Measurements from ENCODE around the gene FAM13A.
"Not testable (repeated sequence)": the region's sequence is repeated elsewhere in the genome, so short reads cannot be mapped to it uniquely, and the experiment has no call there.

The FAM13A gene

DNA sequence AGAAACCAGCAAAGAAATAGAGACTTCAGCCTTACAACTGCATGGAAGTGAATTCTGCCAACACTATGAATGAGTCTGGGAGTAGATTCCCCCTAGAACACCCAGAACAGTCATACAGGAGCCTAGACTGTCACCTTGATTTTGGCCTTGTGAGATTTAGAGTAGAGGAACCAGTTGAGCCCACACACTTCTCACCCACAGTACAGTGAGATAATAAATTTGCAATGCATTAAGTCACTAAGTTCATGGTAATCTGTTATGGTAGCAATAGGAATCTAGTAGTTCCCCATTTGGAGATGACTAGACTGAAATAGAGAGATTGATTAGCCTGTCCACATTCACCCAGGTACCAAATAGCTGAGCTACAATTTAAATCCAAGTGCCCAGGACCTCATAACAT lies 59.0 kb downstream of the FAM13A start:
- no peak for DNase-seq

DNA sequence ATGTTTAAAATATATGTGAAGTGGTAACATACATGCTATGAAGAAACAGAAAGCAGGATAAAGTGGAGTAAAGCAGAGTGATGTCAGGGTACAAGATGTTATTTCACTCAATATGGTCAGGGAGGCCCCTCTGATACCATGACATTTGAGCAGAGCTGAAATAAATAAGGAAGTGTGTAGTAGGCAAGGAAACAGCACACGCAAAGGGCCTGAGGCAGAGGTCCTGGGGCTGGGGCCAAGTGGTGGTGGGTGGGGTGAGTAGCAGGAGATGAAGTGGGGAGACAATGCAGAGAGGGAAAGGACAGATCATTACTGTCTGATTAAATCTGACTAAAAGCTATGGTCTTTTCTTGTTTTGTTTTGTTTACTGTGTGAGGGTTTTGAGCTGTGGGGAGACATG lies 61.1 kb downstream of the FAM13A start:
- DNase-seq: no peak

DNA sequence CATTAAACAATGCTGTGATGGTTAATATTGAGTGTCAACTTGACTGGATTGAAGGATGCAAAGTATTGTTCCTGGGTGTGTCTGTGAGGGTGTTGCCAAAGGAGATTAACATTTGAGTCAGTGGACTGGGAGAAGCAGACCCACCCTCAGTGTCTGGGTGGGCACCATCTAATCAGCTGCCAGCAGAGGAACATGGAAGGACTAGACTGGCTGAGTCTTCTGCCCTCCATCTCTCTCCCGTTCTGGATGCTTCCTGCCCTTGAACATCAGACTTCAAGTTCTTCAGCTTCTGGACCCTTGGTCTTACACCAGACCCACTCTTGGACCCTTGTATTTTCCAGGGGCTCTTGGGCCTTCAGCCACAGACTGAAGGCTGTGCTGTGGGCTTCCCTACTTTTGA lies 61.7 kb downstream of the FAM13A start:
- DNase-seq: not testable (repeated sequence)

DNA sequence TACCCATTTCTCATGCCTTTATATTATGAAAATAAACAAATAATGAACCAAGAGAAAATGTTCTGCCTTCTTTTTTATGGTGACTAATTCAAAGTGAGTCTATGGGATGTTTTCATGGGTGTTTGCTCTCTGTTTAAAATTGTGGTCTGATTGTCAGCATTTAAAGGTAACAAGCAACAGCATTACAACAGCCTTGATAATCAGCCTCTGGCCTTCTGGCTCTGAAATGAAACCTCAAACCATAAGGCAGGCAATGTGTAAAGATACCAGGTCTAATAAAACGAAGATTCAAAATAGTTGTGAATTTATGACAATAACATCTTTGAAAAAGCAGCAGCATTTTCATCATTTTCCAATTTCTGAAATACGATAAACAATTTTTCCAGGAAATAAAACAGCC lies 63.7 kb downstream of the FAM13A start:
- no peak for DNase-seq

DNA sequence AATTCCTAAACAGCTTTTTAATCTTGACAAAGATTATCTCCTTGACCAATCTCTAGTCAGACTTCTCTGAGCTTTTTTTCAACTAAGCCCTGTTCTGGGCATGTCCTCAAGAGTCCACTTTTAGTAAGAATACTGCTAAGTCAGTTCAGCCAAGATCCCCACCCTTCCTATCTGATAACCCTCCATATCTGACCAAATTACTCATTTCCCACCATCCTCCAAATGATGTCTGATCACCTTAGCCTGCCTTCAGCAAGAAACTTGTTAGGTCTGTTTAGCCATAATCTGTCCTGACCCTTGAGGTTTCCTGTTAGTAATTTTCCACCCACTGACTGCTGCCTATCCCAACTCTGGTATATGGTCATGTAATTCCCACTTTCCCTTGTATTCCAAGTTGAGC lies 65.2 kb downstream of the FAM13A start:
- no peak for DNase-seq

DNA sequence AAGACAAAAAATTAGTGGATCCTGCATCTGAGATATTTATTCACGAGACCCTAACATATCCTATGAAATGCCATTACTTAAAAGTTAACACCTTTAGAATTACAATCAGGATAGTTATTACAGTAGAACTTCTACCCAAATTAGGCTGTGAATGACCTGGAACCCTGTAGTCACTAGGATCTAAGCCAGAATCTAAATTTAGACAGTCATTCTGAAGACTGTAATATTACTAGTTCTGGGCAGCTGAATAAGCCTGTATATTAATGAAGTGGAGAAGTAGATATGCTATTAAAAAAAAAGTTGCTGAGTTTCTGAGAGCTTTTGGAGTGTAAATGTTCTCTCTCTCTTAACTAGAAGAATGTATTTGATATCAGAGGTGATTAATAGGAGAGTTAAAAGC lies 67.0 kb downstream of the FAM13A start:
- DNase-seq: no peak

DNA sequence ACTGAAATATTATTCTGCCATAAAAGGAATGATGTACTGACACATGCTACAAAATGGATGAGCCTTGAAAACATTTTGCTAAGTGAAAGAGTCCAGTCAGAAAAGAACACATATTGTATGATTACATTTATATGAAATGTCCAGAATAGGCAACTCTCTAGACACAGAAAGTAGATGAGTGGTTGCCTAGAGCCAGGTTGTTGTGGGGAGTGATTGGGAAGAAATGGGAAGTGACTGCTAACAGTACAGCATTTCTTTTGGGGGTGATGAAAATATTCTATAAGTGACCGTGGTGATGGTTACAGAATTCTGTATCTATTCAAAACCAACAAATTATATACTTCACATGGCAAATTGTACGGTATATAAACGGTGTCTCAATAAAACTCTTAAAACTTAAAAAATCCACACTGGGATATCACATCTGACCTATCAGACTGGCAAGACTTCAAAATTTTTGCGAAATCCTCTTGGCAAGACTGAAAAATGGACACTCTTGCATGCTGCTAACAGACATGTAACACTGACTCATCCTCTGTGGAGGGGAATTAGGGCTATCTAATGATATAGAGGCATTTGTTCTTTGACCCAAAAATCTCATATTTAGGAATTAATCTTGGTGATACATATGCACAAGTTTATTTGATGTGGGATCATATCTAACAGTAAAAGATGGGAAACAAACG lies 71.8 kb downstream of the FAM13A start:
- DNase-seq: no peak

DNA sequence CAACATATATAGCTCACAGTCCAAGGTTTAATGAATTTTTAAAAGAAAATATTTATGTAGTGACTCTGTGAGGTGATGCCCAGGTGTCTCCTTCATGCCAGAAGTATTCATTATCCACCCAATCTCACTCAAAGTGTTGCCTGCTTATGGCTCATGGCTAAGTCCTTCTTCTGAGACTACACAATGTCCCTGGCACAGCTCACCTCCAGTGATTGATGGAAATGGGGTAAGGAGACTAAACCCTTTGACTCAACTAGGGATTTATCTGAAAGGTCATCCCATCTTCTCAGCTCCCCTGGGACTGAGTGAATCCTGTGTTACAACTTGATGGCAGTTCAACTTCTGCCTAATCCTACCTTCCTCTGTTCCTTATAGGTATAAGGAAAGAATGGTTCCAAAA lies 74.2 kb downstream of the FAM13A start:
- no peak for DNase-seq

DNA sequence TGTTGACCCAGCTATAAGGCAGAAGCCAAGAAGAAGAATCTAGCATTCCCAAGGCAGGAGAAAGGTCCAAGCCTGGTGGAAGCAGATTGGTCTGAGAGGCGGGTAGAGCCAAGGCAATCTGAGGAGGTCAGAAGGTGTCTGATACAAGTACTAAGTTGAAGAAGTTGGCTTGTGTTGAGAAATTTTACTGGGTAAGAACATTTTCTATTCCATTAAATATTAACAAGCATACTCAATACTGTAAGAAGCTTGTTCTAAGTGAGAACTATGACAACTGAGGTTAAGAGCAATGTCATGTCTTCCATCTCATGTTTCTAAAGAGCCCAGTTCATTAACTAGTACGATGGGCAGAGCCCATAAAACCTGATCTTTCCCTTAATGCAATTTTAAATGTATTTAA lies 75.0 kb downstream of the FAM13A start:
- DNase-seq: no peak

DNA sequence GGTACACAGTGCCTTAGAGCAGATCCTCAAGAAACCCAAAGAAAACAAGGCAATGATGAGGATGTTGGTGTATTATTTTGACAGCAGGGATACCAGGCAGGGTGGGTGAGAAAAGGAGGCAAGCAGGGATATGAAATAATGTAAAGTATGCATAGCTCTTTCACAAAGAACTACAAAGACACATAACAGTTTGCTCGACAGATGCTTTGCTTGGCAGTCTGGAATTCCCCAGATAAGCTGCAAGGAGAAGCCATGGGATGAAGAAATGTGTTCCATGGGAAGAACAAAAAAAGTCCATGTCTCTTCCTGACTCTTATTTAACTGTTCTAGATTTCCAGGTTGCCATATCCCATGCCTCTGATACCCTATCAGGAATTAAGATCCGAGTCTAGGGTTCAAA lies 75.4 kb downstream of the FAM13A start:
- DNase-seq: no peak

DNA sequence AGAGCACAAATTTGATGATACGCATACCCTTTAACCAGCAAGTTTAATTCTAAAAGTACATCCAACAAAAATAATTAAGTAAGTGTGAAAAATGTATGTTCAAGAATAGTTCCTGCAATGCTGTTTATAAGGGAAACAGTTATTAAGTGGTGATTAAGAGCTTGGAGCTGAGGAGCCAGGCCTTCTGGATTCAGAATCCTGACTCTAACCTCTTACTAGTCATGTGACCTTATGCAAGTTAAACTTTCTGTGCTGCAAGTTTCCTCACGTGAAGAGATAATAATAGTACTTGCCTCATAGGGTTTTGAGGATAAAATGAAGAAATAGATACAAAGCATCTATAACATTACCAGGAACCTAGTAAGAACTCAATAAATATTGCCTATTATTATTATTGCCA lies 77.7 kb downstream of the FAM13A start:
- no peak for DNase-seq

DNA sequence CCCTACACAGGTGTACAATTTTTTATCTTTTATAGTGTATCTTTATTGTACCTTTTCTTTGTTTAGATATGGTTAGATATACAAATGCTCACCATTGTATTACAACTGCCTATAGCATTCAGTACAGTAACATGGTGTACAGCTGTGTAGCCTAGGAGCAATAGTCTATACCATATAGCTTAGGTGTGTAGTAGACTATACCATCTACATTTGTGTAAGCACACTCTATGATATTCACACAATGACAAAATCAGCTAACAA lies 80.3 kb downstream of the FAM13A start:
- no peak for DNase-seq

DNA sequence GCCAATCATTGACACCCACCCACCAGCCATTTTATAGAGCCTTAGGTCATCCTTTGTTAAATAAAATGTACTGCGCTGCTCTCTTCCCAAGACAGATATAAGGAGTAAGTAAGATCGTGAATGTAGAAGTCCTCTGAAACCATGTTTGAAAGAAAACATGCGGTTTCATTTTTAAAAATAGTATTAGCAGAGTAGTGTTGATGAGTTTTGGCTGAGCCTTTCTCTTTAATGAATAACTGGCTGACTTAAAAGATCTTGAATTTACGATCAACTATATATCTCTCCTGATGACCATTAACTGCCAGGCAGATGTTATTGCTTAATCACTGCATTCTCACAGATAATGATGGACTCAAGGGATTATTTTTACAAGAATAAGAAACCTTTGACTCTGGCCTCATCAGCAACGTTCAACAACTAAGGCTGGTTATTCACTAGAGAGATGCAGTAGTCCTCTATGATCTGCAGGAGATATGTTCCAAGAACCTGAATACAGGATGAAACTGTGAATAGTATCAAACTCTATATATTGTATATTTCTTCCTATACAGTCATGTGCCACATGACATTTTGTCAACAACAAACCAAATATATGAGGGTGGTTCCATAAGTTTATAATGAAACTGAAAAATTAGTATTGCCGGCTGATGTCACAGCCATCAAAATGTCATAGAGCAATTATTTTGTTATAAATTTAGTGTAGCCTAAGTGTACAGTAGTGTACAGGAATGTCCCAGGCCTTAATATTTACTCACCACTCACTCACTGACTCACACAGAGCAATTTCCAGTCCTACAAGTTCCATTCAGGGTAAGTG lies 80.8 kb downstream of the FAM13A start:
- no peak for DNase-seq

DNA sequence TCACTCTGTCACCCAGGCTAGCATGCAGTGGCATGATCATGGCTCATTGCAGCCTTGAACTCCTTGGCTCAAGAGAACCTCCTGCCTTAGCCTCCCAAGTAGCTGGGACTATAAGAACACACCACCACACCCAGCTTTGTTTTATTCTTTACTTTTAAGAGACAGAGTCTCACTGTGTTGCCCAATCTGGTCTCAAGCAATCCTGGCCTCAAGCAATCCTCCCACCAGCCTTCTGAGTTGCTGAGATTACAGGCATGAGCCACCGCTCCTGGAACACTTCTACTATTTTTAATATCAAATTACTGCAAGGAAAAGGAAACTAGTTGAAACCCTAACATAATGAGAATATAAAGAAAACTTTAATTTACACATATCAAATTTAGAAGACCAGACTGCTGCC lies 85.4 kb downstream of the FAM13A start:
- no peak for DNase-seq

DNA sequence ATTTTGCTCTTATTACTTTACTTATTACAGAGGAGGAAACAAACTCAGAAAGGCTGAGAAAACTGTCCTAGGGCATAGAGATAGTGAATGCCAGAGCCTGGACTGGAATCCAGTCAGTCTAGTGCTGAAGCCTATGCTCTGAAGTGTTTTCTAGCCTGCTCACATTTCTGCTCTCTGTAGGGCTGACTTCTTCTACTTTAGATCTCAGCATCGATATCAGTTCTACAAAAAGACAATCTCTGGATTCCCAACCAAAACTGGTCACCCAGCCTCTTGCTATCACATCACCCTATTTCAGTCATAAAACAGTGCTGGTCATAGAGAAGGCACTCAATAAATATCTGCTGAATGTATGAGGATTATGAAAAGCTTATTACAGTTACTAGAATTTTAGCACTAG lies 87.2 kb downstream of the FAM13A start:
- DNase-seq: no peak

DNA sequence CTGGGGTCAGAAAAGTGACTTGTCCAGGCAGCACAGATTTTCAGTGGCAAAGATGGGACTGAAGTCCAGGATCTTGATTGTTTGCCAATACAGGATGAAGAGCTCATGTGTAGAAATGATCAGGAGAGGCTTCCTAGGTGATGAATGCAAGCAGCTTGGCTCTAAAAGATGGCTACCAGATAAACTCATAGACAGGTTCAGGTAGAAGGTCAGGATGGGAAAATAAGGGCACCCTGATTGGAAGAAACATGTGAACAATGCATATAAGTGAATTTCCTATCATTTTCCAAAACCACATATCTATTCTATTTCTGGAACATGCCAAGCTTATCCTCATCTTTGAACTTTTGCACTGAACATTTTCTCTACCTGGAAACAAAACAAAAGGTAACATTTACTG lies 87.7 kb downstream of the FAM13A start:
- no peak for DNase-seq

DNA sequence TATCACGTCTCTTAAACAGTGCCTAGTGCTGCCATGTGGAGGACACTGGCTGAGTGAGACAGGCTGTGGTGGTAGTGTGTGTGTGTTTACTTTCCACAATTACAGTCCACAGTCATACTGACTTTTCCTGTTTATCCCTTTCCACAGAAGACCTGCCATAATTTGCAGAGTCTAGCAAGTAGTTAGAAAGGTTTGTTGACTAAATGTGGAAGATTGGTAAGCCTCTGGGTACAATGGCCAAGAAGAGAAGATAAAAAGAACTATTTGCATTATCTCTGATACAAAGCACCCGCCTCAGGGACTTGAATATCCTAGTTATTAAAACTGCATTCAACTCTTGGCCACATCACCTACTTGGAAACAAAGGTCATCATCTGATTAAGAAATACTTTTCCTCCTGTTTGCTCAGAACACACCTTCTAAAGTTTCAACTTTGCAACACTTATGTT lies 89.1 kb downstream of the FAM13A start:
- DNase-seq: no peak

DNA sequence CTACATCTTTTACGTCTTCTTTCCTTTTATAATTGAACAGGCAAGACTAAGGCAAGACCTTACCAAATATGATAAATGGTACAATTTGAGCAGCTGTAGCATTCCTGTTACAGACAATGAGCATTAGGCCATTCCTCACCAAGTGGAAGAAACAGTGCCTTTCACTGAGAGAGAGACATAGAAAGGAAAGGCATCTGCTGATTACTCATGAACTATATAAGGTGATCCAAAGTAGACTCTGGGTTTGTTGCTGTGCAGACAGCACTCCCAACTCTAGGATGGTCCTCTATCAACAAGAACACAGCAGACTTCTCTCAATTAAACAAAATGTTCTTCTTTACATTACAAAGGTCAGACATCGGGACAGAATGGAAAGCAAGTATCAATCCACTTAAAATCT lies 91.9 kb downstream of the FAM13A start:
- no peak for DNase-seq

DNA sequence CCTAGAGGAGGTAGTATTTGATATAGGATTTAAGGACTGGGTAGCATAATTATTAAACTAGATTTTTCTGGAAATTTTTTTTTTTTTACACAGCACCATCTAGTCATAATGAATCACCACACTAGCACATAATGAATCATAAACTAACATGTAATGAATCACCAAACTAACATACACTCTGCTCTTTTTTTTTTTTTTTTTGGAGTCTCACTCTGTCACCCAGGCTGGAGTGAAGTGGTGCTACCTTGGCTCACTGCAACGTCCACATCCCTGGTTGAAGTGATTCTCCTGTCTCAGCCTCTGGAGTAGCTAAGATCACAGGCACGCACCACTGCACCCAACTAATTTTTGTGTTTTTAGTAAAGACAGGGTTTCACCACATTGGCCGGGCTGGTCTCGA lies 92.5 kb downstream of the FAM13A start:
- DNase-seq: no peak

DNA sequence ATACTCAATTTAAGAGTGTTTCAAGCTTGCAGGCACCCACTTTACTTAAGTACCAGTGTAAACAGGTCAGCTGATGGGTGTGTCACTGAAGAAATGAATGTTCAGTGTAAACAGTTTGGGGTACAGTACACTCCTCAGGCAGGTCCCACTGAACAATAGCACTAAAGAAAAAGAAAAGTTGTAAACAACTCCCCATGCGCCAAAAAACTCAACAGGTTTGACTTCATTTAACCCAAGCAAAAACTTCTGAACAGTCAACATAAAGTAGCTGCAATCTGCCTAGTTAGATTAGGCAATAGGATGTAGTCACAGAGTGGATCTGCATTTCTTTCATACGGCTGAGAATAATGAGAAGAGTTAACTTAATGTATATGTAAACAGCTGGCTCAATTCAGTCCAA lies 93.2 kb downstream of the FAM13A start:
- DNase-seq: no peak

DNA sequence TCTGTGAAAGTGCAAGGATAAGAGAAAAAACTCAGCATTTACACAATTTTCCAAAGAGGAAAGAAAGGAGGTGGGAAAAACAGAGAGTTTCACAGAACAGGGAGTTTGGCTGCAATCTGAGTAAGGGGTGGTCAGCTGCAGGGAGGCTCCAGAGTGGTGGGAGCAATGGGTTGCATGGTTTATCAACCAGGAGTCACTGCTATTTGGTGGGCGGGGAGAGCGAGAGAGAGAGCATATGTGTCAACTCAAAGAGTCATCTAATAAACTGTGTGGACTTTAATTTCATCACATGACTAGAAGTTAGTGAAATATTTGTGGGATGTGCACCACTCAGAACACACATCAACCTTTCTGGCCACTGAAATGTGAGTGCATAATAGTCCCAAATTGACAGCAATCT lies 94.6 kb downstream of the FAM13A start:
- no peak for DNase-seq

DNA sequence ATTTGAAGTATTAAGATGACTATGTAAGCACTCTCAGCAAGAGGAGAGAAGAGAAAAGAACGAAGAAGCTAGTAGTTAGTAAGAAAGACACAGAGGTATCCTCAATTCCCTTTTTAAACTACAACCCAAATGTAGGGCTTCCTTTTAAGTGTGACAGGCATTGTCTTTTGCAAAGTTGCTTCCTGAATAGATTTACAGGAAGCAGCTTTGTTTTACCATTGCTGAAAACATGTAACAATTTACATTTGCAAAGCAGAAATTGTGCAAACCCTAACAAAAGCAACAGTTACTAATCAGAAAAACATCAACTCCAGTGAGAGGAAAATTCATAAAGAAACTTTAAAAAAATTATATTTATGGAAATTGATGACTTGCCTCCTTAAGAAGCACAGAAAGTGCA lies 96.4 kb downstream of the FAM13A start:
- DNase-seq: peak; percentile 74 to 82

DNA sequence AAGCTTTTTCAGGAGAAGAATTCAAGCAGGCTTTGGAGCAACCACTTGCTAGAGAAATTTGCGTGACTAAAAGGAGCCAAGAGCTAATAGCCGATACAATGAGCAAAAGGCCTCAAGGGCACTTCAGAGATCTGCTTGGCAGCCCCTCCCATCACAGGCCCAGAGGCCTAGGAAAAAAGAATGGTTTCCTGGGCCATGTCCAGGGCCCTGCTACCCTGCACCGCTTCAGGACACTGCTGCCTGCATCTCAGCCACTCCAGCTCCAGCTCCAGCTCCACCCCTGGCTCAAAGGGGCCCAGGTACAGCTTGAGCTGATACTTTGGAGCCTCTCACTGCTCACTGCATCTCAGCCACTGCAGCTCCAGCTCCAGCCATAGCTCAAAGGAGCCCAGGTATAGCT lies 98.9 kb downstream of the FAM13A start:
- no peak for DNase-seq

DNA sequence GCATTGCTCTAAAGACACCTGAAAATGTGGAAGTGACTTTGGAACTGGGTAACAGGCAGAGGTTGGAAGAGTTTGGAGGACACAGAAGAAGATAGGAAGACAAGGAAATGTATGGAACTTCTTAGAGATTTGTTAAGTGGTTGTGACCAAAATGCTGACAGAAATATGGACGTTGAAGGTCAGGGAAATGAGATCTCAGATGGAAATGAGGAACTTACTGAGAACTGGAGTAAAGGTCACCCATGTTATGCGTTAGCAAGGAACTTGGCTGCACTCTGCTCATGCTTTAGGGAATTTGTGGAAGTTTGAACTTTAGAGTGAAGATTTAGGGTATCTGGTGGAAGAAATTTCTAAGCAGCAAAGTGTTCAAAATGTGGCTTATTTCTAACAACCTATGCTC lies 99.4 kb downstream of the FAM13A start:
- DNase-seq: peak; percentile 49 to 57
